HG03457 (cell line): ENCODE data around the gene TRPM3.
"Not testable (repeated sequence)": the region's sequence is repeated elsewhere in the genome, so short reads cannot be mapped to it uniquely, and the experiment has no call there.

Source experiments
- ATAC-seq: cut with Tn5 transposase; IDR thresholded peaks from one replicate; pipeline ENCODE4 v1.9.1; 2021; ENCODE audit warnings: moderate number of reproducible peaks; ENCODE audit not compliant: unreplicated experiment

The TRPM3 gene

DNA sequence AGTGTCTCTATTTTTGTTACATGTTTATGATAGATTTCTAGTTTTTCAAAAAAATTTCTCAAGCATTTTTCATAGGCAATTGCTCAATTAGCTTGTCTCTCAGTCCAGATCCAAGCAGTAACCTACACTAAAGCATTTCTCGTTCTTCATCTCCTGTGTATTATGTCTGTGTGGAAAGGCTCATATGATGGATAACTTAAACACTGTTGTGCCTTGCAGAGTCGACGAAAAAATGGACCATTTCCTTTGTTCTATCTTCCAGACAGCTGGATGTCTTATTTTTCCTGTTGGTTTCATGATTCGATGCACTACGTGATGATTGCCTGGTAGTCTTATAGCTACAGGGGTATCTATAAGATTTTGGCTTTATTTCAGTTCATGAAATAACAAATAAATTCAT, 347.8 kb downstream of the TRPM3 start:
- no peak for ATAC-seq

GRCh38 chr9:70772601-70773000, 348.8 kb downstream of the TRPM3 start:
- no peak for ATAC-seq

- no peak for ATAC-seq
These were observed 355.5 kb downstream of the TRPM3 start for GRCh38 chr9:70765946-70766345.

- ATAC-seq, result no peak
These were observed 360.2 kb downstream of the TRPM3 start for GRCh38 chr9:70761139-70761670.

DNA sequence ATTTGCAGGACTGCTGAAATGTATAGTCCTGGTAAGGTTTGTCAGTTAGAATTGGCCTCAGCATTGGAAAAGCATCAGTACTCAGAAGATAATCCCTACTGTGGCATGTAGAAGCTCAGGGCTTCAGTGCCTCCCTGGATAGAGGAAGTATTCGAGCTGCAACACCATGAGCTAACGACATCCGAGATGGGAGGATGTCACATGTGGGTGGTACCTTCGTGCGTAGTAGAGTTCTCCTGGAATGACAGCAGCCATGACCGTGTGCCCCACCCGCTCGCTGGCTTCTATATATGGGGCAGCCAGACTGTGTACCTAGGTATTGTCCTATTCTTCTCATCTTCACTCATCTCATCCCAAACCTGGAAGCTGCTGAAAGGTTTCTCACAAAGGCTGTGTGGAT, 361.2 kb downstream of the TRPM3 start:
- ATAC-seq, result no peak

GRCh38 chr9:70753311-70753710, 368.1 kb downstream of the TRPM3 start:
- no peak for ATAC-seq

DNA sequence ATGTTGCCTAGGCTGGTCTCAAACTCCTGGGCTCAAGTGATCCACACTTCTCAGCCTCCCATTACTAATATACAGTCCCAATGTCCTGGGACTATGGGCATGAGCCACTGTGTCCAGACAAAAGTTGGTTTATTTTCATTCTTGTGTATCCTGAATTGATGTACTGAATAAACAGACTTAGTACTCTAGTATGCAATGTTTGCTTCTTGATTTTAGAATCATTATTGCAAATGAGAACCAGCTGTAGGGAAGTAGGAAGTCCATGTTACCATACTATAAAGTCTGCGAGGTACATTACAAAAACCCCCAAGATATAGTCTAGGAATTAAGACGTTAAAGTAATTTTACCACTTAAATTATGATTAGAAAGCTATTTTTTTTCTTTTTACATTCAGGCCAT, 372.4 kb downstream of the TRPM3 start:
- no peak for ATAC-seq

DNA sequence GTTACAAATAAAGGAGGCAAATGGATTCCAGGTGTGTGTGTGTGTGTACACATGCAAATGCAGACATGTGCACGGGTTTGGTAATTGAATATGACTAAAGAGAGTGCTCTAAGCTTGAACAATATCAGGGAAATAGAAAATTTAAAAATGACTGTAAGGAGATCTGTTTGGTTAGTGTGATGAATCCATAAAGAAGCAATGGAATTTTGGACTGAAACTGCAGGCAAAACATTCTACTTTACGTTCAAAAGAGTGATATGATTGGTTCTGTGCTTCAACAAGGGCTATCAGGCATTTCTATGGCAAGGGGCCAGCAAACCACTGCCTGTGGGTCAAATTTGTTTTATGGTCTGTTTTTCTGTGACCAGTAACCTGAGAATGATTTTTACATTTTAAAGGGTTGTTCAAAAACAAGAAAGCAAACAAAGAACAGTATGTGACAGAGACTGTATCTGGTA, 374.1 kb downstream of the TRPM3 start:
- ATAC-seq, result no peak

- no peak for ATAC-seq
These were observed 374.7 kb downstream of the TRPM3 start for GRCh38 chr9:70746760-70747159.

DNA sequence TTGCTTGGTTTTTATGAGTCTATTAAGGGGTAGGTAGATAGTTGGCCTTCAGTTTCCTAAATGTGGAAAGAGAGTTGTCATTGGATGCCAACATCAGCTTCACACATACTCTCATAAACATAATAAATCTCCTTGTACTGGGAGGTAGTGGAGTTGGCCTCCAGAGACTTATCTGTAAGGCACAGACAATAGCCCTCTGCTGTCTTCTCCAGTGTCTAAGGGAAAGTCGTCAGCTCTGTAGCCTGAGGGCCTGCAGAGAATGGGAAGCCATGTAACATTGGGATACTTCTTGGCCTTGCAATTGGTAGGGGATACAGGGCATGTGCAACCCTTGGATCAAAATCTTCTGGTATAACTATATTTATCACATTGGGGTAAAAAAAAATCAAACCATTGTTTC, 375.1 kb downstream of the TRPM3 start:
- no peak for ATAC-seq

DNA sequence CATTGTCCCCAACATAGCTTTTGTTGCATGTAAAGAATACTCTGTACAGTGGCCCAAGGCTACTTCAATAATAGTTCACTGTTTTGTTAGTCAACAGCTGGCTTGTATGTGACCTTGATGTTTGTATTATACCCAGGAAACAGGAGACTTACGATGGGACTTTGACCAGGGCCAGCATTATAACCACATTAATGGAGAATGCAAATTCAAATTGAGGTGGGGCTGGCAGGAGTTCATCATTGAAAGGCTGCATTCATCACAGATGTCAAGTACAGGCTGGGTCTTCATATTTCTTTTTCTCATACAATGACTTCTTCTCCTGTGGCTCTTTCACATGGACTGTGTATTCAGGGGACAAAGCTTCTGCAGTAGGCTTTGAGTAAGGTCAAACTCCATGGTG, 396.6 kb downstream of the TRPM3 start:
- ATAC-seq, result not testable (repeated sequence)

- ATAC-seq, result not testable (repeated sequence)
These were observed 397.4 kb downstream of the TRPM3 start for GRCh38 chr9:70724025-70724424.

- not testable (repeated sequence) for ATAC-seq
These were observed 414.6 kb downstream of the TRPM3 start for GRCh38 chr9:70706797-70707196.

GRCh38 chr9:70701163-70701562, 420.3 kb downstream of the TRPM3 start:
- ATAC-seq, result no peak

DNA sequence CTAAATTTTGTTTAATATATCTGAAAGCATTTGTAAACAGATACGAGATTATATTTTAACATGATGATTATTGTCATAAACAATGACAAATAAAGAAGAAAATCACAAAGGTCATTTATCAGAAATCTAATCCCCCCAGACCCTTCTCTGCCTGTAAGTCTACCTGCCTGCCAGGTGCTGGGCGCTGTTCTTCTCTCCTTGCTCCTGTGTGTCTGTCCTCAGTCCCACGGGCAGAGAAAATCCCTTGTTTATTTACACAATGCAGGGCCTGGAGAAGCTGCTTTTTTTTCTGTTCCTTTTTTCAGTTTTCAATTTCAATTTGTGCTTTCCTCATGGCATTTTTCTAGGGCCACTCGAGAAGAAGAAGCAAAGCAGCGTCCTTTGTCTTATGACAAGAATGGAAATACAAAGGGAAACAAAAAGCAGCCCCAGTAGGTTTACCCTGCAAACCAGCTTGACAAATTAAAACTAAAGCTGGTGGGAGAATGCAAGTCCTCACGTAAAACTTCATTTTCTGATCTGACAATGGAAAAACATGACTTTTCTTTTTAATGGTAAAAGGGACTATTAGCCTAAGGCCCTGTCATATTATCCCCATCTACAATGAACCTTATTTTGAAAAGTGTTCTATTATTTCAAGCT, 424.6 kb downstream of the TRPM3 start:
- no peak for ATAC-seq

- no peak for ATAC-seq
These were observed 426.7 kb downstream of the TRPM3 start for GRCh38 chr9:70694758-70695157.

DNA sequence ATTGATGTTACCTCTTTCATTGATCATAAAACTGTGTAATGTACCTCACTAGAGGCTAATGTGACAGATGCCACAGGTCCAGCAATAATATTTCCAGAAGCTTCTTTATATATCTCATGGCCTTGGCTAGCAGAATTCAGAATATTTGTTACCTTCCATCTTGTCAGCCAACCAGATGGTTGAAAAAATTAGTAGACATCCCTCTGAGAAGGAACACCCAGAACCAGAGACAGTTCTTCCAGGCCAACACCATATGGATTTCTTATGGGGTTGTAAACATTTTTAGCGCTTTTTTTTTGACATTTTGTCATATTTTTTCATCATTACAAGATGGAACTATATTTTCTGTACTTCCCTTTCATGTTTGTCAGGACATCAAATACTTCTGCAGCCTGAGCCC, 428.2 kb downstream of the TRPM3 start:
- ATAC-seq, result no peak

DNA sequence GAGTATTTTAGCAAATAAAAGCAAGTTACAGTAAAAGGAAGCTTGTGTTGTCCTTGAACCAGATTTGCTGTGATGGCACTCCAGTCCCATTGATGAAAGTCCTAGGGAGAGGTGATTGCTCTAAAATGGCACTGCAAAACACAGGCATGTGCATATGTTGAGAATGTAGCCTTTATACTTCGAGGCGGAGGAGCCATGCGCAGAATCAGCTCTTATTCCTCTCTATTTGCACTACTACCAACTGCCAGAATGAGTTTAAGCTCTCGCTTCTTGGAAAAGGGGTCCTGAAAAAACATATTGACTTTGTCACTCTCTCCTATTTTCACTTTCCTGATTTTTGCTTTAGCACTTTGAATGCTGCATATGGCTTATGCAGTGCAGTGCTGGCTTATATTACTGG, 429.0 kb downstream of the TRPM3 start:
- no peak for ATAC-seq

DNA sequence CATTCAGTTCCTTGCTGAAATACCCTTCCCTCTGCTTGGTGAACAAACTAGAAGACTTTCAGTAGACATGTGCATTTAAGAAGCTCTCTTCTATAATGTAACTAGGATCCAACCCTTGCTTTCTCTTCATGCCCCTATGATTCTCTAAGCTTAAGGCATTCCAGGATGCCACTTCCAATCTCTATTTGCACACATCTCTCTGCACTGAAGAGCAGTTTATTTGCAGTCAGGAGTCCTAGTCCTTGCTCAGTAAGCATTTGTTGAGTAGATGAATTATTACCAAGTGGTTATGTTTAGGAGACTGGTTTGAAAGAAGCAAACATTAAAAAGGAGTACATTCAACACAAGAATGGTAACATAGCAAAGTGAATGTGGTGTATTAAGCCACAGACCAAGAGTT, 432.7 kb downstream of the TRPM3 start:
- no peak for ATAC-seq

DNA sequence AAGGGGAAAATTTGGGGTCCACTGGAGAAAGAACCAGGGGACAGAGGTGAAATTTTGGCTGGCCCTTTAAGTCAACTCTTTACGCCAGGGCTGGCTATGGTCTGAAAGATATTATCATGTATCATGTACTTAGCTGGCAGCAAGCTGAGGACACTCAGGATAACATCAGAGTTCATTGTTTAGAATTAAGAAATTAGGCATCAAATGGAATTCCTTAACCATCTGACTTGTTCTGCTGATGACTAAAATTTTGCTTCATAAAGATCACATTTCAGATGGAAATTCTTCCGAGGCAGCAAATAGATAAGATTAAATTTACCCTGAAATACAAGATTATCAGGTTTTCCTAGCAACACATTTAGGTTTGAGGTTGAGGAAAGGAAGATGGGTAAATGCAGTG, 437.6 kb downstream of the TRPM3 start:
- no peak for ATAC-seq

GRCh38 chr9:70682298-70682697, 439.1 kb downstream of the TRPM3 start:
- ATAC-seq, result no peak

GRCh38 chr9:70679845-70680244, 441.6 kb downstream of the TRPM3 start:
- no peak for ATAC-seq

- no peak for ATAC-seq
These were observed 443.3 kb downstream of the TRPM3 start for GRCh38 chr9:70678153-70678552.
